PC-9 (cell line): ENCODE measurements around the gene KRTAP5-5. TPM values are rescaled to one million over a fixed set of nuclear protein-coding genes. Genes with fewer than 3 reads are reported as not detected.
"Not testable (repeated sequence)": the region's sequence is repeated elsewhere in the genome, so short reads cannot be mapped to it uniquely, and the experiment has no call there.

ENCODE experiments used
- BruUV-seq: library from RNA; stranded (reverse); fragments of 400-500 nt; replicated peaks from 2 replicates; lab custom pipeline; 2021; lab: Mats Ljungman, UMichigan
- CTCF ChIA-PET: fragments of 300-600 bp; sonication (Branson Sonifier 250); formaldehyde crosslinking; loops from one replicate; lab custom pipeline; 2022; ENCODE audit warnings: antibody characterized with exemption; lab: Charles Lee
- POLR2A ChIA-PET: fragments of 300-600 bp; sonication (Branson Sonifier 250); formaldehyde crosslinking; loops from one replicate; lab custom pipeline; 2022; ENCODE audit warnings: antibody characterized with exemption; ENCODE audit not compliant: unreplicated experiment; lab: Charles Lee
- DNase-seq, 2 experiments: peaks; one replicate each; pipeline versions ENCODE4 v3.0.0 to v3.0.0-alpha.2; 2015 to 2022; ENCODE audit warnings: mixed read lengths in 1 of 2
- H2AFZ ChIP-seq: fragments of 200-600 bp; sonication (generic); 2 replicates; pipeline ENCODE4 v1.8.1; 2017; ENCODE audit warnings: antibody characterized with exemption
- H3F3A ChIP-seq: fragments of 200-600 bp; sonication (generic); 2 replicates; pipeline ENCODE4 v1.8.1; 2017; ENCODE audit warnings: antibody characterized with exemption, mild to moderate bottlenecking, low read depth; ENCODE audit not compliant: insufficient read depth
- H3K27ac ChIP-seq: fragments of 200-600 bp; sonication (generic); 2 replicates; pipeline ENCODE4 v1.6.1; 2016; ENCODE audit warnings: mixed run types
- H3K27me3 ChIP-seq: fragments of 200-600 bp; sonication (generic); 2 replicates; pipeline ENCODE4 v1.6.1; 2016; ENCODE audit warnings: low read depth, mixed run types; ENCODE audit not compliant: insufficient read depth
- H3K36me3 ChIP-seq: fragments of 200-600 bp; sonication (generic); 2 replicates; pipeline ENCODE4 v1.6.1; 2016; ENCODE audit warnings: low read depth, mixed run types
- H3K4me1 ChIP-seq: fragments of 200-600 bp; sonication (generic); replicated peaks from 2 replicates; pipeline ENCODE4 v1.6.1; 2016; ENCODE audit warnings: mixed run types; ENCODE audit not compliant: insufficient read depth
- H3K4me2 ChIP-seq: fragments of 200-600 bp; sonication (generic); 2 replicates; pipeline ENCODE4 v1.6.1; 2017; ENCODE audit warnings: mixed run types
- H3K4me3 ChIP-seq: fragments of 200-600 bp; sonication (generic); 2 replicates; pipeline ENCODE4 v1.6.1; 2016; ENCODE audit warnings: mixed run types
- H3K79me2 ChIP-seq: fragments of 200-600 bp; sonication (generic); 2 replicates; pipeline ENCODE4 v1.6.1; 2017; ENCODE audit warnings: low read depth, mixed run types
- H3K9me2 ChIP-seq: fragments of 200-600 bp; sonication (generic); 2 replicates; pipeline ENCODE4 v1.8.1; 2017; ENCODE audit warnings: mild to moderate bottlenecking; ENCODE audit not compliant: insufficient read depth
- H3K9me3 ChIP-seq: fragments of 200-600 bp; sonication (generic); 2 replicates; pipeline ENCODE4 v1.8.1; 2016; ENCODE audit warnings: low read depth; ENCODE audit not compliant: insufficient read depth
- H4K20me1 ChIP-seq: fragments of 200-600 bp; sonication (generic); 2 replicates; pipeline ENCODE4 v1.8.1; 2017; ENCODE audit not compliant: insufficient read depth
- EZH2 ChIP-seq: fragments of 200-600 bp; sonication (generic); IDR thresholded peaks from 2 replicates; pipeline ENCODE4 v1.8.0; 2017; ENCODE audit warnings: antibody characterized with exemption, low read depth
- intact Hi-C: fragments of 100-400 bp; cut with micrococcal nuclease; formaldehyde crosslinking; loops from one replicate; pipeline ENCODE4 v1.10.0; 2022; ENCODE audit not compliant: unreplicated experiment
- total RNA-seq: library from RNA; stranded (reverse); gene quantifications from 2 replicates; pipeline ENCODE4 v1.2.3, GENCODE V29; 2021
- TF ChIP-seq, protein P1 (sequence below): fragments of 200-600 bp; sonication (generic); conservative IDR thresholded peaks from 2 replicates; pipeline ENCODE4 v1.6.1; 2017; ENCODE audit warnings: mixed run types, antibody characterized with exemption, mild to moderate bottlenecking, moderate library complexity

The KRTAP5-5 gene
- total RNA-seq, 1 experiment from 2014 or later: not detected

DNA sequence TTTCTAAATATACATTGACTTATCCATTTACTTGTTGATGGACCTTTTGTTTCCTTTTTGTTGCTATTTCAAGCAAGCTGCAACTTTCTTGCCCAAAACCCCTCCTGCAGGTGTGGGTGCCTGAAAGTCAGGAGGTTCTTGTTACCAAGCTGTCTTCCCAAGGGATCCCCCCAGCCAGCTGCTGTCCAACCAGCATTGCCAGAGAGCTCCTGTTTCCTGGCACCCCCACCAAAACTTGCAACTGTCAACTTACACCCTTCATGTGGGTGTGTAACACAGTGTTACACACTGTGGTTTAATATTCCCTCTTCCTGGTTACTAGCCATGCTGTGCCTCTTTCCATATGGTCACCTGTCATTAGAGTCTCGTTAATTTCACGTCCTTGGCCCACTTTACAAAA, 42.9 kb upstream of the KRTAP5-5 start:
- no peak overlapping the region for H3K27ac ChIP-seq
- no peaks in the 10 kb centered on the region for H3K9me3 ChIP-seq
- ChIA-PET POLR2A (no interaction called here), CTCF (no interaction called here)
- H2AFZ ChIP-seq: no peak overlapping the region
- no peaks in the 10 kb centered on the region for H3K9me2 ChIP-seq
- intact Hi-C loops: no loop called here
- DNase-seq: no peak
- peaks cover 5% of the 10 kb centered on the region; the same call in 1 of the 2 replicates for H3K4me1 ChIP-seq
- no peaks in the 10 kb centered on the region for H3F3A ChIP-seq
- no peaks in the 10 kb centered on the region for H3K79me2 ChIP-seq
- H3K27me3 ChIP-seq: peaks cover 22% of the 10 kb centered on the region; the same call in 1 of the 2 replicates
- BruUV-seq: no TSS peak
- H3K4me3 ChIP-seq: no peak overlapping the region
- H4K20me1 ChIP-seq: no peaks in the 10 kb centered on the region
- H3K4me2 ChIP-seq: no peak overlapping the region
- TF ChIP-seq, protein P1, sequence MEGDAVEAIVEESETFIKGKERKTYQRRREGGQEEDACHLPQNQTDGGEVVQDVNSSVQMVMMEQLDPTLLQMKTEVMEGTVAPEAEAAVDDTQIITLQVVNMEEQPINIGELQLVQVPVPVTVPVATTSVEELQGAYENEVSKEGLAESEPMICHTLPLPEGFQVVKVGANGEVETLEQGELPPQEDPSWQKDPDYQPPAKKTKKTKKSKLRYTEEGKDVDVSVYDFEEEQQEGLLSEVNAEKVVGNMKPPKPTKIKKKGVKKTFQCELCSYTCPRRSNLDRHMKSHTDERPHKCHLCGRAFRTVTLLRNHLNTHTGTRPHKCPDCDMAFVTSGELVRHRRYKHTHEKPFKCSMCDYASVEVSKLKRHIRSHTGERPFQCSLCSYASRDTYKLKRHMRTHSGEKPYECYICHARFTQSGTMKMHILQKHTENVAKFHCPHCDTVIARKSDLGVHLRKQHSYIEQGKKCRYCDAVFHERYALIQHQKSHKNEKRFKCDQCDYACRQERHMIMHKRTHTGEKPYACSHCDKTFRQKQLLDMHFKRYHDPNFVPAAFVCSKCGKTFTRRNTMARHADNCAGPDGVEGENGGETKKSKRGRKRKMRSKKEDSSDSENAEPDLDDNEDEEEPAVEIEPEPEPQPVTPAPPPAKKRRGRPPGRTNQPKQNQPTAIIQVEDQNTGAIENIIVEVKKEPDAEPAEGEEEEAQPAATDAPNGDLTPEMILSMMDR: no peak
- TF ChIP-seq EZH2: no peak
- no peaks in the 10 kb centered on the region for H3K36me3 ChIP-seq

DNA sequence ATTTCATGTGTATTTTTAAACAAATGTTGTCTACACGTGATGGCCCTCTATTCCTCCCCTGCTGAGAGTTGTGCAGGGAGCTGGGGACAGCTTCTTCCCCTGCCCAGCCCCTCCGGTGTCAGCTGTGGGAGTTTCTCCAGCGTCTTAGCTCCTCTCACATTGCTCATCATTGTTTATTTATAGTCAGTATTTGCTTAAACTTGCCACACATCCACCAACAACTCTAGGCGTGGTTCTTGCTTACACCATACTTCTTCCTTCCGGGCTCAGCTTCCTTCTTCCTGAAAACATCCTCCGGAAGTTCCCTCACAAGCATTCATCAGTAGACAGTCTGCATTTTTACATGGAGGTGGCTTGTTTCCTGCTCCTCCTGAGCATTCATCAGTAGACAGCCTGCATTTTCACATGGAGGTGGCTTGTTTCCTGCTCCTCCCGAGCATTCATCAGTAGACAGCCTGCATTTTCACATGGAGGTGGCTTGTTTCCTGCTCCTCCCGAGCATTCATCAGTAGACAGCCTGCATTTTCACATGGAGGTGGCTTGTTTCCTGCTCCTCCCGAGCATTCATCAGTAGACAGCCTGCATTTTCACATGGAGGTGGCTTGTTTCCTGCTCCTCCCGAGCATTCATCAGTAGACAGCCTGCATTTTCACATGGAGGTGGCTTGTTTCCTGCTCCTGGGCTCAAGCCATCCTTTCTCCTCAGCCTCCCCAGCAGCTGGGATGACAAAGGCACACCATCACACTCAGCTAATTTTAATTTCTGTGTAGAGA, 40.2 kb upstream of the KRTAP5-5 start:
- H3K79me2 ChIP-seq, POLR2A ChIA-PET, H3K36me3 ChIP-seq, H2AFZ ChIP-seq, intact Hi-C loops, H3K9me2 ChIP-seq, H3K4me1 ChIP-seq, H3K4me2 ChIP-seq, H4K20me1 ChIP-seq, H3F3A ChIP-seq, H3K27ac ChIP-seq, H3K9me3 ChIP-seq, BruUV-seq, CTCF ChIA-PET, H3K4me3 ChIP-seq: not testable (repeated sequence)
- DNase-seq: peak in 1 of 2 experiments; percentile 57
- peaks cover 23% of the 10 kb centered on the region; the same call in 1 of the 2 replicates for H3K27me3 ChIP-seq

DNA sequence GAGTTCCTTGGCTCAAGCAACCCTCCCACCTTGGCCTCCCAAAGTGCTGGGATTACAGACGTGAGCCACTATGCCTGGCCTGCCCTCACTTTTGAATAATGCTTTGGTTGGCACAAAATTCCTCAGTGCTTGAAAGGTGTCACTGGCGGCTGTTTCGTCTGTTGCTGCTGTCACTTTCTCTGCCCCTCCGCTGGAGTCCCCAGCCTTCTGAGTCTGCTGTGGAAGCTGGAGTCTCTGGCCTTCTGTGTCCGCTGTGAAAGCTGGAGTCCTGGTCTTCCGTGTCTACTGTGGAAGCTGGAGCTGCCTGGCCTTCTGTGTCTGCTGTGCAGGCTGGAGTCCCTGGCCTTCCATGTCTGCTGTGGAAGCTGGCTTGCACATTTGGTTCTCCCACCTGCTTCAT, 39.6 kb upstream of the KRTAP5-5 start:
- H3F3A ChIP-seq: no peaks in the 10 kb centered on the region
- H3K27ac ChIP-seq: no peak overlapping the region
- no TSS peak for BruUV-seq
- TF ChIP-seq EZH2: no peak
- TF ChIP-seq, protein P1: no peak
- no peaks in the 10 kb centered on the region for H3K79me2 ChIP-seq
- no peak overlapping the region for H3K4me3 ChIP-seq
- ChIA-PET CTCF (no interaction called here), POLR2A (no interaction called here)
- H3K4me1 ChIP-seq: peaks cover 5% of the 10 kb centered on the region; the same call in 1 of the 2 replicates
- DNase-seq: no peak
- peaks cover 25% of the 10 kb centered on the region; the same call in 1 of the 2 replicates for H3K27me3 ChIP-seq
- H3K4me2 ChIP-seq: no peak overlapping the region
- no peaks in the 10 kb centered on the region for H3K36me3 ChIP-seq
- no peak overlapping the region for H2AFZ ChIP-seq
- H3K9me2 ChIP-seq: no peaks in the 10 kb centered on the region
- H3K9me3 ChIP-seq: no peaks in the 10 kb centered on the region
- intact Hi-C loops: no loop called here
- H4K20me1 ChIP-seq: no peaks in the 10 kb centered on the region
